IMR-90 (cell line): ENCODE results near the gene CBL. TPM values are rescaled to one million over a fixed set of nuclear protein-coding genes. Genes with fewer than 3 reads are reported as not detected.

Experiments
- ATAC-seq: fragments of 200-7000 bp; cut with Tn5 transposase; 2 replicates; pipeline ENCODE4 v1.9.1; 2020; ENCODE audit warnings: low read depth, mild to moderate bottlenecking, moderate library complexity
- BruUV-seq: library from RNA; stranded (reverse); fragments of 400-500 nt; replicated peaks from 2 replicates; lab custom pipeline; 2021; lab: Mats Ljungman, UMichigan
- CTCF ChIA-PET: fragments of 300-600 bp; formaldehyde crosslinking; extraction: SDS; loops from one replicate; lab custom pipeline; 2021; ENCODE audit warnings: antibody characterized with exemption; lab: Yijun Ruan, JAX
- POLR2A ChIA-PET: fragments of 300-600 bp; sonication (Branson Sonifier 250); formaldehyde crosslinking; loops from one replicate; lab custom pipeline; 2022; ENCODE audit warnings: antibody characterized with exemption; ENCODE audit not compliant: unreplicated experiment; lab: Charles Lee
- DNase-seq: peaks from one replicate; pipeline ENCODE4 v3.0.0; 2013
- H2AFZ ChIP-seq: replicated peaks from 2 replicates; pipeline ENCODE3; 2013; ENCODE audit warnings: low read length, mild to moderate bottlenecking; ENCODE audit not compliant: poor library complexity
- H2AK5ac ChIP-seq: 2 replicates; pipeline ENCODE4 v1.6.1; 2013; ENCODE audit warnings: low read depth, low read length, inconsistent platforms
- H2AK9ac ChIP-seq: replicated peaks from 2 replicates; pipeline ENCODE3; 2013; ENCODE audit warnings: mild to moderate bottlenecking, low read depth, low read length, moderate library complexity; ENCODE audit not compliant: poor library complexity
- H2BK120ac ChIP-seq: 2 replicates; pipeline ENCODE4 v1.6.1; 2013; ENCODE audit warnings: low read depth, low read length, inconsistent platforms
- H2BK15ac ChIP-seq: 3 replicates; pipeline ENCODE4 v1.6.1; 2013; ENCODE audit warnings: low read depth, low read length, inconsistent platforms
- H2BK20ac ChIP-seq: 2 replicates; pipeline ENCODE4 v1.6.1; 2013; ENCODE audit warnings: low read depth, mild to moderate bottlenecking, inconsistent platforms, low read length, moderate library complexity
- H2BK5ac ChIP-seq: 2 replicates; pipeline ENCODE4 v1.6.1; 2013; ENCODE audit warnings: mild to moderate bottlenecking, low read depth, low read length, inconsistent platforms; ENCODE audit not compliant: poor library complexity, severe bottlenecking
- H3K14ac ChIP-seq: replicated peaks from 2 replicates; pipeline ENCODE4 v1.6.1; 2013; ENCODE audit warnings: low read depth, low read length, inconsistent platforms
- H3K18ac ChIP-seq: 2 replicates; pipeline ENCODE4 v1.6.1; 2013; ENCODE audit warnings: low read depth, low read length, control low read depth
- H3K23ac ChIP-seq: 2 replicates; pipeline ENCODE4 v1.6.1; 2013; ENCODE audit warnings: low read depth, low read length, inconsistent platforms
- H3K27ac ChIP-seq: 2 replicates; pipeline ENCODE4 v1.5.1; 2013; ENCODE audit warnings: mild to moderate bottlenecking, control low read depth, low read length; ENCODE audit not compliant: insufficient read depth
- H3K27me3 ChIP-seq: 2 replicates; pipeline ENCODE4 v1.6.1; 2013; ENCODE audit warnings: low read length; ENCODE audit not compliant: control insufficient read depth, insufficient read depth
- H3K36me3 ChIP-seq: 2 replicates; pipeline ENCODE4 v1.6.1; 2013; ENCODE audit warnings: low read length, mixed read lengths; ENCODE audit not compliant: control insufficient read depth, insufficient read depth
- H3K4ac ChIP-seq: 2 replicates; pipeline ENCODE4 v1.6.1; 2013; ENCODE audit warnings: low read depth, low read length, inconsistent platforms
- H3K4me1 ChIP-seq: 2 replicates; pipeline ENCODE4 v1.6.1; 2013; ENCODE audit warnings: low read length, mixed read lengths; ENCODE audit not compliant: control insufficient read depth, insufficient read depth
- H3K4me2 ChIP-seq: 2 replicates; pipeline ENCODE4 v1.6.1; 2013; ENCODE audit warnings: low read depth, mild to moderate bottlenecking, control low read depth, low read length, moderate library complexity
- H3K4me3 ChIP-seq: 2 replicates; pipeline ENCODE4 v1.5.1; 2013; ENCODE audit warnings: low read depth, mild to moderate bottlenecking, control low read depth, low read length, moderate library complexity; ENCODE audit not compliant: insufficient read depth
- H3K56ac ChIP-seq: 2 replicates; pipeline ENCODE4 v1.6.1; 2013; ENCODE audit warnings: low read length, inconsistent platforms; ENCODE audit not compliant: insufficient read depth; ENCODE audit errors: extremely low read depth
- H3K79me1 ChIP-seq, 2 experiments: 2 replicates each; pipeline ENCODE4 v1.6.1; 2013; ENCODE audit warnings: low read length in 2 of 2, inconsistent platforms in 1 of 2, low read depth in 1 of 2
- H3K9ac ChIP-seq: 2 replicates; pipeline ENCODE4 v1.6.1; 2013; ENCODE audit warnings: low read depth, low read length, control low read depth
- H3K9me1 ChIP-seq: 2 replicates; pipeline ENCODE4 v1.6.1; 2013; ENCODE audit warnings: low read length, inconsistent platforms; ENCODE audit not compliant: insufficient read depth
- H3K9me3 ChIP-seq: 2 replicates; pipeline ENCODE4 v1.6.1; 2013; ENCODE audit warnings: low read length; ENCODE audit not compliant: control insufficient read depth, insufficient read depth
- H4K20me1 ChIP-seq: 2 replicates; pipeline ENCODE4 v1.6.1; 2013; ENCODE audit warnings: low read length, inconsistent platforms; ENCODE audit not compliant: insufficient read depth
- H4K5ac ChIP-seq: 2 replicates; pipeline ENCODE4 v1.6.1; 2013; ENCODE audit warnings: mild to moderate bottlenecking, low read depth, low read length, control low read depth
- H4K8ac ChIP-seq, 2 experiments: 2 replicates each; pipeline ENCODE4 v1.6.1; 2013; ENCODE audit warnings: low read depth in 2 of 2, low read length in 2 of 2, control low read depth in 1 of 2, inconsistent platforms in 1 of 2
- H4K91ac ChIP-seq: 2 replicates; pipeline ENCODE4 v1.6.1; 2013; ENCODE audit warnings: low read depth, low read length, inconsistent platforms; ENCODE audit not compliant: insufficient read depth
- BHLHE40 ChIP-seq: fragments of 150-350 bp; IDR thresholded peaks from 2 replicates; pipeline ENCODE4 v1.6.1; 2016; ENCODE audit warnings: mild to moderate bottlenecking, low read depth, low read length
- CEBPB ChIP-seq: IDR thresholded peaks from 2 replicates; pipeline ENCODE4 v1.6.1; 2012; ENCODE audit warnings: low read depth, low read length, improper control_type of control experiment
- CHD1 ChIP-seq: IDR thresholded peaks from 2 replicates; pipeline ENCODE4 v1.6.1; 2012; ENCODE audit warnings: low read depth, low read length, improper control_type of control experiment
- CTCF ChIP-seq: conservative IDR thresholded peaks from 2 replicates; pipeline ENCODE4 v1.5.1; 2012; ENCODE audit warnings: mild to moderate bottlenecking, low read depth, low read length, improper control_type of control experiment
- ELK1 ChIP-seq: fragments of 150-350 bp; IDR thresholded peaks from 2 replicates; pipeline ENCODE4 v1.6.1; 2016; ENCODE audit warnings: low read depth, mild to moderate bottlenecking, low read length, moderate library complexity, borderline replicate concordance
- FOS ChIP-seq: fragments of 150-350 bp; IDR thresholded peaks from 2 replicates; pipeline ENCODE4 v1.6.1; 2016; ENCODE audit warnings: low read depth, low read length
- MAFK ChIP-seq: IDR thresholded peaks from 2 replicates; pipeline ENCODE4 v1.6.1; 2012; ENCODE audit warnings: low read depth, low read length, improper control_type of control experiment
- MAZ ChIP-seq: IDR thresholded peaks from 2 replicates; pipeline ENCODE4 v1.6.1; 2012; ENCODE audit warnings: low read depth, mild to moderate bottlenecking, low read length, improper control_type of control experiment, moderate library complexity, borderline replicate concordance
- MXI1 ChIP-seq: IDR thresholded peaks from 2 replicates; pipeline ENCODE4 v1.6.1; 2012; ENCODE audit warnings: low read depth, mild to moderate bottlenecking, low read length, moderate library complexity, borderline replicate concordance
- NFE2L2 ChIP-seq: fragments of 150-350 bp; IDR thresholded peaks from 2 replicates; pipeline ENCODE4 v1.6.1; 2016; ENCODE audit warnings: low read depth, mild to moderate bottlenecking, low read length
- POLR2A ChIP-seq: IDR thresholded peaks from 2 replicates; pipeline ENCODE4 v1.6.1; 2012; ENCODE audit warnings: mild to moderate bottlenecking, low read depth, low read length
- RAD21 ChIP-seq: IDR thresholded peaks from 2 replicates; pipeline ENCODE4 v1.6.1; 2012; ENCODE audit warnings: low read length, improper control_type of control experiment
- RCOR1 ChIP-seq: IDR thresholded peaks from 2 replicates; pipeline ENCODE4 v1.6.1; 2012; ENCODE audit warnings: mild to moderate bottlenecking, low read length, improper control_type of control experiment; ENCODE audit not compliant: insufficient replicate concordance
- RFX5 ChIP-seq: IDR thresholded peaks from 2 replicates; pipeline ENCODE4 v1.8.0; 2012; ENCODE audit warnings: low read depth, mild to moderate bottlenecking, low read length, moderate library complexity
- SMC3 ChIP-seq: fragments of 150-350 bp; IDR thresholded peaks from 2 replicates; pipeline ENCODE4 v1.6.1; 2016; ENCODE audit warnings: low read depth, mild to moderate bottlenecking, antibody characterized with exemption, low read length, moderate library complexity
- USF2 ChIP-seq: fragments of 150-350 bp; IDR thresholded peaks from 2 replicates; pipeline ENCODE4 v1.6.1; 2017; ENCODE audit warnings: mild to moderate bottlenecking, antibody characterized with exemption, low read length, low read depth
- WGBS, 2 experiments: methylation state at CpG; one replicate each; pipeline versions ENCODE4 v1.1.5 to v1.1.7; 2013; ENCODE audit warnings: missing lambda C conversion rate in 2 of 2; ENCODE audit not compliant: insufficient read length in 1 of 2; ENCODE audit errors: extremely low coverage in 2 of 2; 5-methylcytosine and 5-hydroxymethylcytosine counted together
- dilution Hi-C: fragments of 300-500 bp; cut with HindIII; formaldehyde crosslinking; loops from one replicate; pipeline ENCODE4 v1.14.3; 2018; ENCODE audit warnings: low sequenced_read_pairs; ENCODE audit not compliant: unreplicated experiment
- in situ Hi-C: fragments of 300-500 bp; cut with MboI; formaldehyde crosslinking; loops from 3 replicates; pipeline ENCODE4 v1.14.3; 2019; ENCODE audit warnings: low sequenced_read_pairs, inconsistent platforms, mixed read lengths
- intact Hi-C: fragments of 100-400 bp; cut with micrococcal nuclease; formaldehyde crosslinking; loops from 2 replicates; pipeline ENCODE4 v1.10.0; 2022
- polyA plus RNA-seq, 3 experiments: library from polyadenylated mRNA; depleted of rRNA; stranded (reverse); fragments of >200 nt; gene quantifications; 2 replicates each; pipeline ENCODE4 v1.2.3, GENCODE V29; 2012; ENCODE audit warnings: low replicate concordance in 1 of 3
- total RNA-seq: library from RNA; depleted of rRNA; stranded (reverse); fragments of >200 nt; gene quantifications from 2 replicates; pipeline ENCODE4 v1.2.3, GENCODE V29; 2012

Gene CBL
- total and polyA plus RNA-seq, 2 of the 4 experiments (the other 2 are of a cell fraction) = 6.1 to 11.8 TPM

GRCh38 chr11:119204066-119204465 lies 2.1 kb upstream of the CBL start:
- Histone ChIP-seq H2BK120ac (no peak overlapping the region), H3K4me2 (no peak overlapping the region), H2AK9ac (no peak overlapping the region), H3K9ac (no peak overlapping the region), H2BK5ac (no peak overlapping the region), H3K18ac (no peak overlapping the region), H3K23ac (no peak overlapping the region), H3K14ac (no peak overlapping the region), H3K27me3 (no peaks in the 10 kb centered on the region), H3K27ac (no peak overlapping the region), H4K91ac (no peak overlapping the region), H4K8ac (no peak overlapping the region), H2BK15ac (no peak overlapping the region), H4K20me1 (peaks cover 13% of the 10 kb centered on the region), H3K4ac (no peak overlapping the region), H4K5ac (no peak overlapping the region), H2AK5ac (no peak overlapping the region), H3K9me3 (no peaks in the 10 kb centered on the region), H2BK20ac (no peak overlapping the region), H2AFZ (no peak overlapping the region), H3K79me1 (peaks cover 0 to 11% of the 10 kb centered on the region in 2 experiments; a peak in 2 of 4 replicates), H3K4me3 (no peak overlapping the region), H3K56ac (no peak overlapping the region), H3K9me1 (0 out of 2 replicates have a peak, but pooled peaks cover 5% of the 10 kb centered on the region), H3K4me1 (no peaks in the 10 kb centered on the region), H3K36me3 (no peaks in the 10 kb centered on the region)
- no peak for ATAC-seq
- ChIA-PET CTCF (no interaction called here), POLR2A (no interaction called here)
- intact Hi-C loops (loop anchor here (2.0 kb wide), 1 partner anchor 119 kb away; no protein-coding TSS in a partner anchor), dilution Hi-C loops (no loop called here), in situ Hi-C loops (no loop called here)
- BruUV-seq = no TSS peak
- TF ChIP-seq MXI1 = no peak
- TF ChIP-seq RCOR1 = no peak
- TF ChIP-seq RFX5 = no peak
- TF ChIP-seq SMC3 = no peak
- no peak for TF ChIP-seq FOS
- TF ChIP-seq POLR2A = no peak
- TF ChIP-seq NFE2L2 = no peak
- TF ChIP-seq USF2 = no peak
- TF ChIP-seq BHLHE40 = no peak
- no peak for TF ChIP-seq ELK1
- TF ChIP-seq MAFK = no peak
- TF ChIP-seq CTCF = no peak
- TF ChIP-seq CEBPB = no peak
- TF ChIP-seq CHD1 = no peak
- TF ChIP-seq RAD21 = no peak
- TF ChIP-seq MAZ = no peak
- DNase-seq = no peak
- 100% methylated on average over 3 of the region's 9 CpGs; no CpG with 5 or more reads in 1 of the 2 experiments for WGBS, 2 experiments
